Measurements from ENCODE around the gene RORB.

The RORB gene

DNA sequence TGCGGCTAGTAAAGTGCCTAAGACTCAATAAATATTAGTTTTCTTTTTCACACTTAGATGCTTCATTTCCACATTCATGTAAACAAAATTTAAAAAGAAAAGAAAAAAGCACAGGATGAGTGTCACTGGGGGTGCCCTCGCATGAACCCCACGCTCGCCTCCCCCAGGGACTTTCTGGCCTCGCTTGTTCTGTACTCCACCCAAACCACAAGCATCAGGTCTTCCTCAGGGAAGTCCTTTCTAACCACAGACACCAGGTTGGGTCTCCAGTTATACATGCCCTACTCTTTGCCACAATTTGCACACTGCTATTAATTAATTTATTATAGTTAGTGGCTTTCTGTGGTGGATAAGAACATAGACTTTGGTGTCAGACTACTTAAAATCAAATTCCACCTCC lies 92.4 kb downstream of the RORB start:
- in situ Hi-C loops (cut with HindIII; ENCODE audit: low sequenced_read_pairs), result no loop called here

DNA sequence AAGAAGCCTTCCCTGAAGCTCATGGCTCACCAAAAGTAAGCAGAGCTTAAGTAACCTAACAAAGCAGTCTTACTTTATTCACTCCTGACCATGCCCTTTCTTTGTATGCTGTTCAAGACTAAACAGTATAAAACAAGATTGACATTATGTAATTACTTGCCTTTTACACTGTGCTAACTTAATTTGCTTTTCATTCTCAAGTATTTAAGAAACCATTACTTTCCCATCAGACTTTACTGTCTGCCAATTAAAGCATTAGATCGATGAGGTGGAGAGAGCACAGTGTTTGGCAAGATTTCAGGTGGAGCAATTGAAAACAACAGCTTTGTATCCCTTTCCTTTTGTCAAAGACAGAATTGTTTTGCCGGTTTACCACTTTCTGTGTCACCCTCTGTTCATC lies 98.2 kb downstream of the RORB start:
- in situ Hi-C loops (cut with HindIII; ENCODE audit: low sequenced_read_pairs), result no loop called here

DNA sequence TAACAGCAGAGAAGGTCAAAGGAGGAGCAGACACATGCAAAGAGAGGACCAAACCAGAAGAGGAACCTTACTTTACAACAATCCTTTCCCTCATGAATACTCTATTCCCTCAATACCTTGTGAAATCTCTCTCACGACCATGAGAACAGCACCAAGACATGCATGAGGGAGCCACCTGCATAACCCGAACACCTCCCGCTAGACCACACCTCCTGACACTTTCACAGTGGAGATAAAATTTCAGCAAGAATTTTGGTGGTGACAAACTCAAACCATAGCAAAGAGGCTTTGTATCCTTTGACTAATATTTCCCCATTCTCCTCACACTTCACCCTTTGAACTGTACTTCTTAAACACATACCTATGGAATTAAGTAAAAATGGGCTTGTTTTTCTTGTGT lies 101.7 kb downstream of the RORB start:
- in situ Hi-C loops (cut with HindIII; ENCODE audit: low sequenced_read_pairs), result no loop called here

DNA sequence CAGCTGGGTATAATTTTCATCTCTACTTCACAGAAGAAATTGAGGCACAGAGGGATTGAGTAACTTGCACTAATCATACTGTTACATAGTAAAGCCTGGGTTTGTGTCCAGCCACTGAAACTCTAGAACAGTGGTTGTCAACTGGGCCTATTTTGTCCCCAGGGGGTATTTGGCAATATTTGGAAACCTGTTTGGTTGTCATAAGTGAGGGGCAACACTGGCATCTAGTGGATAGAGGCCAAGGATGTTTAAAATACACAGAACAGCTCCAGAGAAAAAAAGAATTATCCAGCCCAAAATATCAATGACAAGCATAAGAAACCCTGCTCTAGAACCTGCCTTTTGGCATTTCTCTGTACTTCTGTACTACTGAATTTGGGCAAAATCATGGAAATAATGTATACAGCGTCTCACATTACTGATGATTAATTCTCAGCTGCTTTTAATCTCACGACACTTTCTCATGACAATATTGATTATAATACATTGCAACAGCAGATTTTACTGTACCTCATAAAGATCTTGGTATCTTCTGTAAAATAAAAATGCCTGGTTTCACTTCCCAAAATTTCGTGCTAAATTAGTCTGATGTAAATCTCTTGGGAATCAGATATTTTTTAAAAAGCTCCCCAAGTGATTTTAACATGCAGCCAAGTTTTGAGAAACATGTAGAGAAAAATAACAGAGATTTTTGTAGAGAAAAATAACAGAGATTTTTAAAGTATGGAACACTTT lies 112.7 kb downstream of the RORB start:
- in situ Hi-C loops (cut with HindIII; ENCODE audit: low sequenced_read_pairs), result no loop called here

DNA sequence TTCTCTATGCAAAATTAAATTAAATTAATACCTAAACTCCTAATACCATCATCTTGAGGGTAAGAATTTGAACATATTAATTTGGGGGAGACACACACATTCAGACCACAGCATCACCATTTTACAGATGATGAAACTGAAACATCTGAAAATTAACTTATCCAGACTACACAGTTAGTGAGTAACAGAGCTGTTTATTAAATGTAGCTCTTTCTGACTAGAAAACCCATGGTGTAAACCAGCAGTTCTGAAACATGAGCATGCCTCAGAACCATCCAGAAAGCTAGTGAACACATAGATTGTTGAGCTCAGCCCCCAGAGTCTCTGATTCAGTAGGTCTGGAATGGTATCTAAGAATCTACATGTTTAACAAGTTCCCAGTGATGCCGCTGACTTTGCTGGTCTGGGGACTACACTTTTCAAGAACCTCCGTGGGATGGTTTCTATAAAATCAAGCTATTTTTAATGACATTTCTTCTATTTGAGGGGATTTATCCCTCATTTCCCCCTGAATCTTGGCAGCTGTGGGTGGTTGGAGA lies 113.5 kb downstream of the RORB start:
- in situ Hi-C loops (cut with HindIII; ENCODE audit: low sequenced_read_pairs), result no loop called here

DNA sequence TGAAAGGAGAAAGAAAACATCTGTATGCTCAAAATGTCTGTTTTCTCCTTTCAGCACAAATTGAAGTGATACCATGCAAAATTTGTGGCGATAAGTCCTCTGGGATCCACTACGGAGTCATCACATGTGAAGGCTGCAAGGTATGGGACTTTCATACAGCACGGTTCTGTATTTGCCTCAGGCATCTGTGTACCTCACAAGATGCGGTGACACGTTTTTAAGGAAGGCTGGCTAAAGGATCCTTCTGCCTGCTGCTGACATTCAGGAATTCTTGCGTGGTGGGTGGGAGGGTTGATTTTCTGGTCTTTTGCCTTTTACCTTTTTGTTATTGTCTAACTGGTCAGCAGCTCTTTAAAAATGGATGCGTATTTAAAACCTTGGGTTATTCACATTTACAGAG lies 133.1 kb downstream of the RORB start:
- in situ Hi-C loops (cut with HindIII; ENCODE audit: low sequenced_read_pairs), result no loop called here

DNA sequence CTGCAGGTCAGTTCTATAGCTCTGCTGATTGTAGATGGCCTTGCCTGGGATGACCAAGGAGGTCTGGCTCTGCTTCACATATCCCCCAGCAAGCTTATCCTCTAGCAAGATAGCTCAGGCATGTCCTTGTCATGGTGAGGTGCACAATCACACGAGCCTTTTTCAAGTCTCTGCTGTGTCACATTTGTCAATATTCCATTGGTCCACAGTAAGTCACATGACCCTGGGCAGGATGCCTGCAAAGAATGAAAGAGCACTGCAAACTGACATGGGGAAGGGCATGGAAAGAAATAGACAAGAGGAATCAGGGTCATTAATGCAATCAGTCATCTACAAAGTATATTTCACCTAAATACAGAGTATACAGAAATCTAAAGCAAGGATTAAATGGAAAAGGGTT lies 142.0 kb downstream of the RORB start:
- in situ Hi-C loops (cut with HindIII; ENCODE audit: low sequenced_read_pairs), result no loop called here

DNA sequence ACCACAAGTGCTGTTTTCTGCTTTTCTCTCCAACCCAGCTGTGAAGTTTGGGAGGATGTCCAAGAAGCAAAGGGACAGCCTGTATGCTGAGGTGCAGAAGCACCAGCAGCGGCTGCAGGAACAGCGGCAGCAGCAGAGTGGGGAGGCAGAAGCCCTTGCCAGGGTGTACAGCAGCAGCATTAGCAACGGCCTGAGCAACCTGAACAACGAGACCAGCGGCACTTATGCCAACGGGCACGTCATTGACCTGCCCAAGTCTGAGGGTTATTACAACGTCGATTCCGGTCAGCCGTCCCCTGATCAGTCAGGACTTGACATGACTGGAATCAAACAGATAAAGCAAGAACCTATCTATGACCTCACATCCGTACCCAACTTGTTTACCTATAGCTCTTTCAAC lies 145.2 kb downstream of the RORB start:
- in situ Hi-C loops (cut with HindIII; ENCODE audit: low sequenced_read_pairs), result no loop called here

DNA sequence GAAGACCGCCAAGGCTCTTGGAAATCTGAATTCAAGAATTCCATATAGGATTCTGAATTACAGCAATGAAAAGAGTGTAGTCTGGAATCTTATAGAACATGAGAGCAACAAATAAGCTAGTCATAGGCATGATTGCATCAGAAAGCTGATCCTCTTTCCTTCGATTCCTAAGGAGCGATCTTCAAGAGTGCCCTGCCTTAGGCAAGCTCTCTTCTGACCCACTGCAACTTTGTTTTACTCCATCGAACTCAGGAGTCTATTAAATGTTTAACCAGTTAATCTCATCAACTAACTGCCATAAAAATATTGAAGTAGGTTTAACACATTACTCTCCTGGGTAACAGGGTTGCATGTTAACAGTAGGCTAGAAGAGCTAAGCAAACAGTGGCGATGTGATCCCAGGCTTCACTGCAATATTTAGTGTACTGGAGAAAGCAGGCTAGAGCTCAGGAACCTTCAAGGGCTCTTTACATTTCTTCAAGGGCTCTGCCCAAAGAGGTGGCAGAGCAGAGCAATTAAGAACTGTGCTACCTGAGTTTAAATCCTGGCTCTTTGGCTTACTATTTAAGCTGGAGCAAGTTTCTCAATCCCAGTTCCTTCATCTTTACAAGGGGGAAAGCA lies 146.3 kb downstream of the RORB start:
- in situ Hi-C loops (cut with HindIII; ENCODE audit: low sequenced_read_pairs), result no loop called here

DNA sequence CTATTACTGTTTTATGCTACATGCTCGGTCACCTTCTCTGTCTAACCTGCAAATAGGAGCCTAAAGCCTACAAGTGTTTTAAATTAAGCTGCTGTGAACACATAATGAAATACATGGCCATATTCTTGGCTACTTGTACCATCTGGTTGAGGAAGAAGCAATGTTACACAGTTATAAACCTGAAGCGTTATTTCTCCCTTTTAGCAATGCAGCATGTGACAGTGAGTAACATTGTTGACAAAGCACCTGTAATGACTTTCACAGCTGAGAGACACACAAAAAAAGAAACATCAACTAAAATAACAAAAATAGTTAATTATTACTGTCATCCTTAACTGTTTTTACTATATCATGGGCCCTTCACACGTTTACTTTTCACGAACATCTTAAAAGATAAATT lies 146.9 kb downstream of the RORB start:
- in situ Hi-C loops (cut with HindIII; ENCODE audit: low sequenced_read_pairs), result no loop called here

DNA sequence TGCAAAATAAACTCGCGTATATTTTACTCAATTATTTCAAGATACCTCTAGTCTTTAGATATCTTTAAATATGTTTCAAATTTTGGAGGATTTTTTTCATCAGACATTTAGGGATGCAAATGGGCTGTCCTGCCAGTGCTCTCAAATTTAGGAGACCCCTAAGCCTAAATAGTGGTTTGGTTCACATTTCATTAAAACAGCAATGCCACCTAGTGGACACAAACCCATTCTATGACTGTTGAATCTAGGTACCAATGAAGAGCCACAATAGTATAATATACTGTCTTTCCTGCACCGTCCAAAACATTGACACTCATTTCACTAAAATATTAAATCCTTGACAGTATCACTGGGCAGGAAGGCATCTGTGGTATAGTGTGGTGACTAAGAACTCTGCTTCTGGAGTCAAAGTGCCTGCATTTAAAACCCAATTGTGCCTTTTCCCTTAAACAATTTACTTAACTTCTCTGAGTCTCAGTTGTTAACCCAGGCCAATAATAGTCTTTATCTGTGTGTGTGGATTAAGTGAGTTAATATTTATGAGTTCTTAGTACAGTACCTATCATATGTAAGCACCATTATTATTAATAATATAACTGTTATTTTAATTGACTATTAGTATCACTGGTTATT lies 148.0 kb downstream of the RORB start:
- in situ Hi-C loops (cut with HindIII; ENCODE audit: low sequenced_read_pairs), result no loop called here

DNA sequence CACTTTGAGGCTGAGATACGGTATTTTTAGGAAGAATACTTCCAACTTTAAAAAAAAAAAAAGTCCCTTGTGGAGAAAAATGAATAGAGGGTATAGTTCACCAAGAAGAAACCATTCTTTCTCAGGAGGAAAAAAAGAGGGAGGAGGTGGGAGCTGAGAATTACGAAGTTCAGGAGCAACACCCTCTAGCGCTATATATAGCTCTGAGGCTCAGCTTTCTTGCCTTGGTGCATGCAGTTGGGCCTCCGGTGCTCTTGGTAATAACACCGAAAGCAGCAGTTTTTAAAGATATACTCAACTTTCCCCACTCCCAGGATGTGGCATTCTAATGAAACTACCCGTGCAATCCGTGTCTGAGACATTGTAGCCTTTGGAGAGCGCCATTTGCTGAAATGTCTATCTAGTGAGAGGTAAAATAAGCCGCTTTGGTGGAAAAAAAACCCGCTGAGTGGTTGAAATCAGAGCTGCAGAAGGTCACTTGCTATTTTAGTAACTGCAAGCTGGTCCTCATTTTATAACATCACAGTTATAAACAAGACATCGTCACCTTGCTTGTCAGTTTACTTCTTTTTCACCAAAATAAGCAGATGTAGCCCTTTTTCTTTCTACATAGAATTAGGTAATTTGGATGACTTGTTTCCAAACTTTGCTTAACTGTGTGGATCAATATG lies 156.4 kb downstream of the RORB start:
- in situ Hi-C loops (cut with HindIII; ENCODE audit: low sequenced_read_pairs), result no loop called here

DNA sequence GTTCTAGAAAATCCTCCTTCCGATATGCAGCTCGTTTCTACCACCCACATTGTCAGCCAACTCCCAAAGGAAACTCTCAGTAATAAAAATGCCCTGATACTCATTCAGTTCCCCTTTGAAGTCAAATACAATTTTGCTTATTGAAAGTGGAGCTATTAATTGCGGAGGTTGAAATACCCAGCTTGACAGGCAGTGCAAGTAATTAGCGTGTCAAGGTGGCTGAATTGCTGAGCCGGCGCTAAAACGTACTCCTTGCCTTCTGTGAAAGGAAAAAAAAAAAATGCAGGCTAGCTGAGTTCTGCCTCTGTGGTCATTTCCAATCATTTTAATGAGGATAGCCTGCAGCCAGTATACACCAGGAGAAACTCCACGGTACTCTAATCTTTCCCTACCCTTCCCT lies 165.5 kb downstream of the RORB start:
- in situ Hi-C loops (cut with HindIII; ENCODE audit: low sequenced_read_pairs), result no loop called here

DNA sequence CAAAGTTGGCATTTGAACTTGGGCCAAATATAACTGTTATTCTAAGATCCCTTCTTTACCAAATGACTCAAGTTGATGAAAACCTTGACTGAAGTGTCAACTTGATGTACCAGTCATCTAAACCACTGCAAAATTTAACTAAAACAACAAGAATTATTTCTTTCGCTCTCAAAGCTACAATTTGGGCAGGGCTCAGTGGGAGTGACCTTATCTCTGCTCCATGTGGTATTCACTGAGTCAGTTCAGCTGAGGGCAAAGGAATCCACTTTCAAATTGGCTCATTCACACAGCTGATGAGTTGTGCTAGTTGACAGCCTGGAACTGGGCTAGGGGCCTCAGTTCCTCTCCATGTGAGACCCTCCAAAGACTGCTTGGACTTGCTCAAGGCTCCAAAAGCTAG lies 166.3 kb downstream of the RORB start:
- in situ Hi-C loops (cut with HindIII; ENCODE audit: low sequenced_read_pairs), result no loop called here

DNA sequence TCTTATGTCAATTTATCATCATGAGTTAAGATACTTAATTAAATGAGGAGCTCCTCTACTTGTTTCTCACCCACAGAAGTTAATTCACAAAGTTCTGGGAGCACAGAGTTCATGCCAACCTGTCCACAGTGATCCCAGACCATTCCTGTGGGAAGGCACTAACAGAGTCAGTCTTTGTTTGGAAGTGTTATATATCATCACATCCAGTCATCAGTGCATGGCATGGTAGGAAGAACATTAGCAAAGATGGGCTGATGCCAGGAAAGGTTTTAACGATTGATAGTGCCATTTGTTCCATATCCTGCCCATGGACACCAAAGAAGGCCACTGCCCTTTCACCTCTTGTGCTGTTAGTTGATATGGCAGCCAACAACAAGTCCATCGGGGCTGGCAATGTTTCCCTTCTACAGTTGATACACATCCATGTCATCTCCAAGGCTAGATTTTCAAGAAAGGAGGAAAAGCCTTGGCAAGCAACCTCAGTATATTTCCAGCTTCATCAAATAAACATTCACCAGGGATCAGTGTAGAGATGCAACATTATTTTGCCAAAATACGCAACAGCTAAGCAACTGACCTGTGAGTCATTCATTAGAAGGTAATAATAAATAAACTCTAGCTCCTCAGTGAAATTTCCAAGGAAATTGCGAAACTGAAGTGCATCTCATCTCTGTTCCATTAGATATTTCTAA lies 169.6 kb downstream of the RORB start:
- in situ Hi-C loops (cut with HindIII; ENCODE audit: low sequenced_read_pairs), result no loop called here

DNA sequence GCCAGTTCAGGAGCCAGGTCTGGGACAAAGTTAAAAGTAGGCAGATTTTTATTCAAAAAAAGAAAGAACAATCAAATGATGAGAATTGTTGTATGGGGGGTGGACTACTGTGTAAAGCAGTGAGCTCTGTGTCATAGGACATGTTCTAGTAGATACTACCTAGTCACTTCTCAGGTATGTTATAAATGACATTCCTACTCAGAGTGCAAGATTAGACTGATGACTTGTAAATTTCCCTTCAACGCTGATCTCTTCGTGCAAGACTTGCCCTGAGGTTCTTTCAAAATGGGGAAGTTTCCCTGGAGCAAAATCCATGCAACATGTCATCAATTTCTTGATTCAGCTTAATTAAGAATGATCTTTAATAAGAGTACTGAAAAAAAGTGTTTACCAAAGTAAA lies 175.1 kb downstream of the RORB start:
- in situ Hi-C loops (cut with HindIII; ENCODE audit: low sequenced_read_pairs), result no loop called here

DNA sequence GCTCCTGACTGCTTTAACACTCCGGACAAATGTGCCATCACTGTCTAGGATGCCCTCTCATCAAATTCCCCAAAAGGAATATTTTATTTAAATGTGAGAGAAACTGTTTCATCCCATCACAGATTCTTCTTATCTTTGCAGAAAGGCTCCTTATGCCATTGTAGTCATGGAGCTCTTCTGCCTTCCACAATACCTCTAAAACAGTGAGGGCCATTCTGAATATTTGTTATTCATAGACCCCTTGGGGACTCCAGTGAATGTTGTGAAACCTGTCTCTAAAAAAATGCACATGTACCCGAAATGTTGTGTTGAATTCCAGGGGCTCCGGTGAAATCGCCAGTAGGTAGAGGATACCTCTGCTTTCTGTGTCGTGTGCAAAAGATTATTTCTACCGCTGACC lies 176.9 kb downstream of the RORB start:
- in situ Hi-C loops (cut with HindIII; ENCODE audit: low sequenced_read_pairs), result no loop called here

DNA sequence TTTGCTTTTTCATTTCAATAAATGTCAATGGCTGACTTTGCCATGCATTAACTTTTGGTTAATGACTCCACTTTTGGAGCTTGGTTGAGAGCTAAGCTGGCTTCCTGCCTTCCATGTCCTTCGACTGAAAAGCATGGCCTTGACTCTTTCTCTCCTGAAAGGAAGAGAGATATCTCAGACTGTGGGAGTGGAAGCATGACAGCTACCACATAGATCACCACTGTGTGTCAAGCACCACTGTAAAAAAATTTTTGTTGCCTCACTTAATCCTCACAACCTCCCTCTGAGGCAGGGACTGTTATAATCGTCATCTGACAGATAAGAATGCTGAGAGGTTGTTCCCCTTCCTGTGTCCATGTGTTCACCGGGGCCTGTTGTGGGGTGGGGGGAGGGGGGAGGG lies 184.8 kb downstream of the RORB start:
- in situ Hi-C loops (cut with HindIII; ENCODE audit: low sequenced_read_pairs), result no loop called here

DNA sequence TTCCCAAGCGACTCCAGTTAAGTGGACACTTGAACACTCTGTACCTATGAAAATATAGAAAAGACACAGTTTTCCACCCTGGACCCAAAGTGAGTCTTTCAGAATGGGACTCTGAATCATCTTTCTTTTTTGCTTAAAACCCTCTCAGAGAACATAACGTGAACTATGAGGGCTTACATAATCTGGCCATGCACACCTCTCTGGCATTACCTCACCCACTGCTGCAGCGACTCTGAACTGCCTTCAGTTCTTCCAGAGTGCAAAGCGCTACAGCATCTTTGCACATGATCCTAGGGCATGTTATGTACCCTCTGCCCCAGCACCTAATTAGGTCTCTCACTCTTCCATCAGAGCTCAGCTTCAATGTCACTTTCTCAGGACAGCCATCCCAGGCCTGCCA lies 186.2 kb downstream of the RORB start:
- in situ Hi-C loops (cut with HindIII; ENCODE audit: low sequenced_read_pairs), result no loop called here

DNA sequence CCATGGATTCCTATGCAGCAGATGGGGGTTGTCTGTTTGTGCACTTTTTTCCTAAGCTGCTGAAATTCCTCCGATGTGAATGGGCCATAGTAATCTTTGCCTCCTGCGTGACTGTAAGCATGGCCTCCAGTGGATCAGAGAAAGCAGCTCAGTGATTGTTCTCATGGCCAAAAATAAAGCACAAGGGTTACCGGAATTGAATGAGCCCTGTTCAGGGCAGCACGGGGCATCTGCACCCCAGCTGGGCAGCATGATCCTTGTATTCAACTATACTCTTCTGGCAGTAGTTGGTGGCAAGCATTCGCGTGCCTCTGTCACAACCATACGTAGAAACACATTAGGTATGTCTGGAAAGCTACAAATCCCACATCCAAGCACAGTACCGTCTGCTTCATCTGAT lies 193.9 kb downstream of the RORB start:
- in situ Hi-C loops (cut with HindIII; ENCODE audit: low sequenced_read_pairs), result no loop called here

DNA sequence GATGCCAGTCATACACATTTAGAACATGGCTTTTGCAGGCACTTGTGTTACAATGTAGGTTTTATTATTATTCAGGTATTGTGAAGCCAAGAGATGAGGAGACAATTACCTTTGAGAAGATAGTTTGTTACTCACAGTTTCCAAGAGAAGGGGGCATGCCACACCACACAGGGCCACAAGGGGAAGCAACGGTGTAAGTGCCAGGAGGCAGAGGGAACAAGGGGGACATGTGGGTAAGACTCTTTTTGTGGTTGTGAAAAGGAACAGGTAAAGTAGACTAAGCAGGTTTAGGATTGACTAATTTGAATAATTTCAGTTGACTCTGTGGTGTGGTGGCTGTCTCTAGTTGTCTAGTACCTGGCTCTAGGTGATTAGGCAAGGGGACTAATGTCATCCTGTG lies 199.4 kb downstream of the RORB start:
- in situ Hi-C loops (cut with HindIII; ENCODE audit: low sequenced_read_pairs), result no loop called here
